Karpas-422 (cell line): ENCODE results near the gene NTN1. TPM values are rescaled to one million over a fixed set of nuclear protein-coding genes. Genes with fewer than 3 reads are reported as not detected.
A peak's percentile ranks its signal among the peaks of the same experiment; 100 is the strongest.
"Not testable (repeated sequence)": the region's sequence is repeated elsewhere in the genome, so short reads cannot be mapped to it uniquely, and the experiment has no call there.

Experiments
- DNase-seq: peaks from one replicate; pipeline ENCODE4 v3.0.0-alpha.2; 2015
- H2AFZ ChIP-seq: fragments of 200-600 bp; sonication (generic); 2 replicates; pipeline ENCODE4 v1.6.1; 2014; ENCODE audit warnings: antibody characterized with exemption, low read length, mixed read lengths
- H3K27ac ChIP-seq: fragments of 200-600 bp; sonication (generic); 2 replicates; pipeline ENCODE4 v1.5.1; 2014; ENCODE audit warnings: mild to moderate bottlenecking, low read length, moderate library complexity
- H3K27me3 ChIP-seq: fragments of 200-600 bp; sonication (generic); 2 replicates; pipeline ENCODE4 v1.6.1; 2014; ENCODE audit warnings: low read length, mixed read lengths
- H3K36me3 ChIP-seq: fragments of 200-600 bp; sonication (generic); 2 replicates; pipeline ENCODE4 v1.6.1; 2014; ENCODE audit warnings: low read length, mixed read lengths; ENCODE audit not compliant: insufficient read depth
- H3K4me1 ChIP-seq: fragments of 200-600 bp; sonication (generic); 2 replicates; pipeline ENCODE4 v1.6.1; 2014; ENCODE audit warnings: mild to moderate bottlenecking, low read length, mixed read lengths
- H3K4me2 ChIP-seq: fragments of 200-600 bp; sonication (generic); 2 replicates; pipeline ENCODE4 v1.6.1; 2014; ENCODE audit warnings: low read length, low read depth, mild to moderate bottlenecking; ENCODE audit not compliant: poor library complexity, severe bottlenecking
- H3K4me3 ChIP-seq: fragments of 200-600 bp; sonication (generic); 2 replicates; pipeline ENCODE4 v1.5.1; 2014; ENCODE audit warnings: mild to moderate bottlenecking, antibody characterized with exemption, low read length, mixed read lengths
- H3K79me2 ChIP-seq: fragments of 200-600 bp; sonication (generic); 2 replicates; pipeline ENCODE4 v1.6.1; 2014; ENCODE audit warnings: mild to moderate bottlenecking, low read length, mixed read lengths
- H3K9ac ChIP-seq: fragments of 200-600 bp; sonication (generic); 2 replicates; pipeline ENCODE4 v1.6.0; 2014; ENCODE audit warnings: low read length
- H3K9me2 ChIP-seq: fragments of 200-600 bp; sonication (generic), shearing (Covaris generic); replicated peaks from 2 replicates; pipeline ENCODE4 v1.6.0; 2014; ENCODE audit warnings: mild to moderate bottlenecking, low read length, moderate library complexity; ENCODE audit not compliant: insufficient read depth
- H3K9me3 ChIP-seq: fragments of 300-700, 200-600 bp; sonication (generic); 2 replicates; pipeline ENCODE4 v1.6.1; 2014; ENCODE audit warnings: low read length, mixed read lengths
- H4K20me1 ChIP-seq: fragments of 200-600 bp; sonication (generic); 2 replicates; pipeline ENCODE4 v1.6.1; 2014; ENCODE audit warnings: mild to moderate bottlenecking, antibody characterized with exemption, low read length, low read depth; ENCODE audit not compliant: insufficient read depth
- total RNA-seq: library from RNA; depleted of rRNA; stranded (reverse); fragments of >200 nt; shearing (Covaris generic); gene quantifications from 2 replicates; pipeline ENCODE4 v1.2.3, GENCODE V29; 2014; ENCODE audit warnings: low replicate concordance

NTN1 gene
- total RNA-seq, 1 experiment from 2014 or later = not detected

GRCh38 chr17:8988263-8988935, 32.9 kb upstream of the NTN1 start:
- not testable (repeated sequence) for H3K4me3 ChIP-seq, H3K9me3 ChIP-seq, H3K79me2 ChIP-seq, H4K20me1 ChIP-seq, H3K27me3 ChIP-seq, H3K4me1 ChIP-seq, H3K27ac ChIP-seq, H3K9ac ChIP-seq, H3K9me2 ChIP-seq, H2AFZ ChIP-seq, H3K4me2 ChIP-seq, DNase-seq, H3K36me3 ChIP-seq

GRCh38 chr17:8991514-8992285, 29.6 kb upstream of the NTN1 start:
- no peaks in the 10 kb centered on the region for H3K79me2 ChIP-seq
- no peak overlapping the region for H3K4me3 ChIP-seq
- H4K20me1 ChIP-seq = no peaks in the 10 kb centered on the region
- H3K9me3 ChIP-seq = no peaks in the 10 kb centered on the region
- no peak overlapping the region for H3K27ac ChIP-seq
- H3K9me2 ChIP-seq = no peaks in the 10 kb centered on the region
- peak; percentile 88 for DNase-seq
- H3K4me2 ChIP-seq = no peak overlapping the region
- H3K4me1 ChIP-seq = no peaks in the 10 kb centered on the region
- H3K36me3 ChIP-seq = no peaks in the 10 kb centered on the region
- H3K27me3 ChIP-seq = no peaks in the 10 kb centered on the region
- no peak overlapping the region for H3K9ac ChIP-seq
- no peak overlapping the region for H2AFZ ChIP-seq

- no peaks in the 10 kb centered on the region for H3K4me1 ChIP-seq
- no peaks in the 10 kb centered on the region for H3K79me2 ChIP-seq
- H2AFZ ChIP-seq = no peak overlapping the region
- no peaks in the 10 kb centered on the region for H3K36me3 ChIP-seq
- no peaks in the 10 kb centered on the region for H4K20me1 ChIP-seq
- H3K27ac ChIP-seq = no peak overlapping the region
- no peak overlapping the region for H3K4me2 ChIP-seq
- no peaks in the 10 kb centered on the region for H3K27me3 ChIP-seq
- H3K4me3 ChIP-seq = no peak overlapping the region
- H3K9me2 ChIP-seq = no peaks in the 10 kb centered on the region
- DNase-seq = peak; percentile 84
- H3K9me3 ChIP-seq = no peaks in the 10 kb centered on the region
- no peak overlapping the region for H3K9ac ChIP-seq
These were observed 27.0 kb upstream of the NTN1 start for GRCh38 chr17:8994319-8994718.

- H3K9me2 ChIP-seq = no peaks in the 10 kb centered on the region
- H3K4me3 ChIP-seq = no peak overlapping the region
- H3K4me2 ChIP-seq = no peak overlapping the region
- DNase-seq = no peak
- H3K9me3 ChIP-seq = no peaks in the 10 kb centered on the region
- H3K27me3 ChIP-seq = no peaks in the 10 kb centered on the region
- no peak overlapping the region for H2AFZ ChIP-seq
- H3K9ac ChIP-seq = no peak overlapping the region
- no peaks in the 10 kb centered on the region for H3K36me3 ChIP-seq
- H3K27ac ChIP-seq = no peak overlapping the region
- H3K79me2 ChIP-seq = no peaks in the 10 kb centered on the region
- H4K20me1 ChIP-seq = no peaks in the 10 kb centered on the region
- H3K4me1 ChIP-seq = no peaks in the 10 kb centered on the region
These were observed 25.6 kb upstream of the NTN1 start for GRCh38 chr17:8995711-8996110.

- H3K9me3 ChIP-seq = no peaks in the 10 kb centered on the region
- no peaks in the 10 kb centered on the region for H3K36me3 ChIP-seq
- H3K9me2 ChIP-seq = no peaks in the 10 kb centered on the region
- no peak overlapping the region for H3K4me3 ChIP-seq
- no peak overlapping the region for H3K4me2 ChIP-seq
- H4K20me1 ChIP-seq = no peaks in the 10 kb centered on the region
- H3K27ac ChIP-seq = no peak overlapping the region
- peak; percentile 85 for DNase-seq
- H3K79me2 ChIP-seq = no peaks in the 10 kb centered on the region
- H3K9ac ChIP-seq = no peak overlapping the region
- H3K4me1 ChIP-seq = no peaks in the 10 kb centered on the region
- H2AFZ ChIP-seq = no peak overlapping the region
- H3K27me3 ChIP-seq = no peaks in the 10 kb centered on the region
These were observed 23.2 kb upstream of the NTN1 start for GRCh38 chr17:8997994-8998628.

GRCh38 chr17:9001559-9001958, 19.8 kb upstream of the NTN1 start:
- Histone ChIP-seq H3K27ac (no peak overlapping the region), H4K20me1 (no peaks in the 10 kb centered on the region), H3K4me2 (no peak overlapping the region), H3K27me3 (no peaks in the 10 kb centered on the region), H3K4me3 (no peak overlapping the region), H3K9ac (no peak overlapping the region), H3K4me1 (no peaks in the 10 kb centered on the region), H2AFZ (no peak overlapping the region), H3K79me2 (no peaks in the 10 kb centered on the region), H3K36me3 (no peaks in the 10 kb centered on the region), H3K9me3 (no peaks in the 10 kb centered on the region), H3K9me2 (no peaks in the 10 kb centered on the region)
- DNase-seq = no peak

- Histone ChIP-seq H3K79me2 (no peaks in the 10 kb centered on the region), H3K4me3 (no peak overlapping the region), H3K36me3 (no peaks in the 10 kb centered on the region), H3K4me2 (no peak overlapping the region), H3K9me3 (no peaks in the 10 kb centered on the region), H3K27ac (no peak overlapping the region), H3K9me2 (no peaks in the 10 kb centered on the region), H3K4me1 (no peaks in the 10 kb centered on the region), H4K20me1 (no peaks in the 10 kb centered on the region), H2AFZ (no peak overlapping the region), H3K27me3 (no peaks in the 10 kb centered on the region), H3K9ac (no peak overlapping the region)
- DNase-seq = no peak
These were observed 19.1 kb upstream of the NTN1 start for GRCh38 chr17:9002227-9002605.

- DNase-seq = no peak
- no peak overlapping the region for H3K27ac ChIP-seq
- no peaks in the 10 kb centered on the region for H3K36me3 ChIP-seq
- H3K4me1 ChIP-seq = no peaks in the 10 kb centered on the region
- H4K20me1 ChIP-seq = no peaks in the 10 kb centered on the region
- no peak overlapping the region for H2AFZ ChIP-seq
- H3K4me2 ChIP-seq = no peak overlapping the region
- H3K9ac ChIP-seq = no peak overlapping the region
- H3K9me3 ChIP-seq = no peaks in the 10 kb centered on the region
- no peak overlapping the region for H3K4me3 ChIP-seq
- no peaks in the 10 kb centered on the region for H3K9me2 ChIP-seq
- H3K79me2 ChIP-seq = no peaks in the 10 kb centered on the region
- no peaks in the 10 kb centered on the region for H3K27me3 ChIP-seq
These were observed 18.5 kb upstream of the NTN1 start for GRCh38 chr17:9002606-9003354.
